CD14-positive monocyte (primary cell): ENCODE data around the gene PLK1. TPM values are rescaled to one million over a fixed set of nuclear protein-coding genes. Genes with fewer than 3 reads are reported as not detected.

Experiments used
- DNase-seq, 3 donors: peaks; one replicate each; pipeline ENCODE4 v3.0.0-alpha.2; 2011 to 2022
- H2AFZ ChIP-seq: 2 replicates; pipeline ENCODE4 v1.6.0; 2012; ENCODE audit warnings: mild to moderate bottlenecking, low read depth, low read length, inconsistent platforms; ENCODE audit not compliant: insufficient read depth, poor library complexity, severe bottlenecking
- H3K27ac ChIP-seq, 2 donors: 1 replicate in 1 of 2; 2 replicates in 1 of 2; pipeline ENCODE4 v1.5.1; 2012 to 2013; ENCODE audit warnings: low read length in 2 of 2, control low read depth in 1 of 2, inconsistent platforms in 1 of 2, low read depth in 1 of 2, mild to moderate bottlenecking in 1 of 2
- H3K27me3 ChIP-seq, 2 donors: one replicate each; pipeline versions ENCODE4 v1.6.0 to v1.6.1; 2011 to 2013; ENCODE audit warnings: low read length in 2 of 2; ENCODE audit not compliant: control insufficient read depth in 2 of 2, insufficient read depth in 2 of 2
- H3K36me3 ChIP-seq, 2 donors: replicated peaks in 1 of 2; 1 replicate in 1 of 2; 2 replicates in 1 of 2; pipeline versions ENCODE4 v1.5.1 to v1.6.1; 2012 to 2013; ENCODE audit warnings: low read length in 2 of 2, control low read depth in 1 of 2, inconsistent platforms in 1 of 2, mild to moderate bottlenecking in 1 of 2; ENCODE audit not compliant: insufficient read depth in 2 of 2, control insufficient read depth in 1 of 2
- H3K4me1 ChIP-seq, 2 donors: 1 replicate in 1 of 2; 2 replicates in 1 of 2; pipeline versions ENCODE4 v1.5.1 to v1.6.1; 2012 to 2013; ENCODE audit warnings: low read length in 2 of 2, control low read depth in 1 of 2, inconsistent platforms in 1 of 2, mild to moderate bottlenecking in 1 of 2, moderate library complexity in 1 of 2; ENCODE audit not compliant: insufficient read depth in 2 of 2, control insufficient read depth in 1 of 2
- H3K4me2 ChIP-seq: replicated peaks from 2 replicates; pipeline ENCODE3; 2012; ENCODE audit warnings: low read length, moderate library complexity, mild to moderate bottlenecking; ENCODE audit not compliant: poor library complexity, severe bottlenecking; ENCODE audit errors: extremely low read depth
- H3K4me3 ChIP-seq, 3 experiments: fragments of 200-600 bp in 1 of 3; sonication (generic) in 1 of 3; replicated peaks in 1 of 3; 1 replicate in 2 of 3; 2 replicates in 1 of 3; pipeline ENCODE4 v1.5.1; 2011 to 2013; ENCODE audit warnings: low read length in 3 of 3, mild to moderate bottlenecking in 3 of 3, control low read depth in 2 of 3, low read depth in 2 of 3, inconsistent platforms in 1 of 3, moderate library complexity in 1 of 3
- H3K79me2 ChIP-seq: 2 replicates; pipeline ENCODE4 v1.6.0; 2012; ENCODE audit warnings: mild to moderate bottlenecking, control low read depth, inconsistent platforms, low read length, moderate library complexity; ENCODE audit not compliant: insufficient read depth
- H3K9ac ChIP-seq: 2 replicates; pipeline ENCODE4 v1.6.0; 2017; ENCODE audit warnings: low read length, mild to moderate bottlenecking; ENCODE audit not compliant: insufficient read depth, poor library complexity, severe bottlenecking
- H3K9me3 ChIP-seq, 2 donors: replicated peaks in 1 of 2; 1 replicate in 1 of 2; 2 replicates in 1 of 2; pipeline versions ENCODE4 v1.5.1 to v1.6.1; 2012 to 2013; ENCODE audit warnings: low read length in 2 of 2, control low read depth in 1 of 2; ENCODE audit not compliant: control insufficient read depth in 1 of 2, insufficient read depth in 1 of 2
- H4K20me1 ChIP-seq: 2 replicates; pipeline ENCODE4 v1.6.0; 2012; ENCODE audit warnings: mild to moderate bottlenecking, low read length, control low read depth, moderate library complexity; ENCODE audit not compliant: insufficient read depth
- H3K27ac Mint-ChIP-seq, 7 donors: one replicate each; pipeline ENCODE4 v1.8.0; 2020; ENCODE audit warnings: mild to moderate bottlenecking in 7 of 7, mixed read lengths in 7 of 7, moderate library complexity in 6 of 7, inconsistent platforms in 2 of 7
- H3K27me3 Mint-ChIP-seq, 3 donors: one replicate each; pipeline ENCODE4 v1.8.0; 2021 to 2022; ENCODE audit warnings: low read depth in 3 of 3, mild to moderate bottlenecking in 3 of 3, mixed read lengths in 3 of 3, moderate library complexity in 3 of 3, inconsistent platforms in 1 of 3
- H3K36me3 Mint-ChIP-seq, 2 donors: one replicate each; pipeline ENCODE4 v1.8.0; 2020; ENCODE audit warnings: mixed read lengths in 2 of 2, inconsistent platforms in 1 of 2, mild to moderate bottlenecking in 1 of 2
- H3K4me1 Mint-ChIP-seq: one replicate; pipeline ENCODE4 v1.8.0; 2020; ENCODE audit warnings: mild to moderate bottlenecking, mixed read lengths
- H3K4me3 Mint-ChIP-seq, 2 donors: one replicate each; pipeline ENCODE4 v1.8.0; 2020; ENCODE audit warnings: mild to moderate bottlenecking in 2 of 2, mixed read lengths in 2 of 2, moderate library complexity in 1 of 2
- H3K9me3 Mint-ChIP-seq, 7 donors: one replicate each; pipeline ENCODE4 v1.8.0; 2020 to 2022; ENCODE audit warnings: mixed read lengths in 7 of 7, mild to moderate bottlenecking in 6 of 7, moderate library complexity in 6 of 7, inconsistent platforms in 2 of 7
- CTCF ChIP-seq: fragments of 200-600 bp; IDR thresholded peaks from one replicate; pipeline ENCODE4 v1.8.0; 2022; ENCODE audit warnings: antibody characterized with exemption, mild to moderate bottlenecking
- WGBS: methylation state at CpG from one replicate; pipeline ENCODE4 v1.1.5; 2013; ENCODE audit warnings: missing lambda C conversion rate; ENCODE audit not compliant: insufficient coverage; 5-methylcytosine and 5-hydroxymethylcytosine counted together
- intact Hi-C, 2 donors: fragments of 100-400 bp; cut with micrococcal nuclease; formaldehyde crosslinking; loops; one replicate each; pipeline versions ENCODE4 v1.15.0 to v1.15.1; 2023
- polyA plus RNA-seq, 3 donors: library from polyadenylated mRNA; depleted of rRNA in 1 of 3; unstranded in 2 of 3; stranded (reverse) in 1 of 3; fragments of 300-500 nt in 2 of 3; fragments of >200 nt in 1 of 3; fragmentation: Illumina TruSeq in 2 of 3; gene quantifications; 1 replicate in 2 of 3; 2 replicates in 1 of 3; pipeline ENCODE4 v1.2.3, GENCODE V29; 2012 to 2021

Gene PLK1
- polyA plus RNA-seq, 3 donors: 3.5 TPM; not detected in 2

GRCh38 chr16:23695756-23696155 is 17.1 kb downstream of the PLK1 start:
- Histone ChIP-seq H3K4me3 (no peak overlapping the region), H3K79me2 (no peaks in the 10 kb centered on the region), H3K9ac (no peak overlapping the region), H3K36me3 (peaks cover 9 to 22% of the 10 kb centered on the region in 2 donors), H3K9me3 (no peaks in the 10 kb centered on the region), H3K27ac (no peak overlapping the region), H3K27me3 (no peaks in the 10 kb centered on the region), H3K4me1 (peaks cover 5 to 8% of the 10 kb centered on the region in 2 donors), H3K4me2 (no peak overlapping the region), H4K20me1 (no peaks in the 10 kb centered on the region), H2AFZ (no peak overlapping the region)
- Mint-ChIP-seq H3K27me3 (peaks cover 3 to 13% (median 6%) of the 10 kb centered on the region in 3 donors), H3K4me1 (peaks cover 12% of the 10 kb centered on the region), H3K4me3 (no peak overlapping the region), H3K36me3 (peaks cover 16 to 23% of the 10 kb centered on the region in 2 donors), H3K27ac (no peak overlapping the region), H3K9me3 (no peaks in the 10 kb centered on the region)
- intact Hi-C loops: no loop called here
- 82% methylated on average over 3 of the region's 11 CpGs for WGBS
- no peak for TF ChIP-seq CTCF
- DNase-seq: no peak

- intact Hi-C loops: no loop called here
- DNase-seq: no peak
- H3K4me3 Mint-ChIP-seq: no peak overlapping the region
These were observed 20.4 kb downstream of the PLK1 start for GRCh38 chr16:23699100-23699499.

More at GRCh38 chr16:23699100-23699499, 20.4 kb downstream of the PLK1 start:
- no peaks in the 10 kb centered on the region for H3K27me3 ChIP-seq
- Mint-ChIP-seq H3K9me3 (peaks cover 3 to 10% (median 8%) of the 10 kb centered on the region in 7 donors), H3K4me1 (peaks cover 12% of the 10 kb centered on the region), H3K27ac (no peak overlapping the region), H3K27me3 (peaks cover 4 to 20% (median 6%) of the 10 kb centered on the region in 3 donors), H3K36me3 (peaks cover 0 to under 1% of the 10 kb centered on the region in 2 donors)
- H3K9me3 ChIP-seq: peaks cover 3 to 5% of the 10 kb centered on the region in 2 donors
- no peaks in the 10 kb centered on the region for H4K20me1 ChIP-seq
- 66% methylated on average over 4 of the region's 4 CpGs for WGBS
- H2AFZ ChIP-seq: no peak overlapping the region
- H3K4me3 ChIP-seq: no peak overlapping the region
- no peak for TF ChIP-seq CTCF
- no peak overlapping the region for H3K4me2 ChIP-seq
- no peaks in the 10 kb centered on the region for H3K36me3 ChIP-seq
- H3K27ac ChIP-seq: no peak overlapping the region
- H3K4me1 ChIP-seq: peaks cover 5 to 8% of the 10 kb centered on the region in 2 donors
- H3K9ac ChIP-seq: no peak overlapping the region
- H3K79me2 ChIP-seq: no peaks in the 10 kb centered on the region
